OCI-LY3 (cell line): ENCODE measurements around the gene CARD11.

Experiments used
- H2AFZ ChIP-seq: fragments of 200-600, 300-600 bp; shearing (Covaris generic); 2 replicates; pipeline ENCODE4 v1.6.0; 2014; ENCODE audit warnings: antibody characterized with exemption, low read depth, low read length
- H3K27ac ChIP-seq: fragments of 200-600, 300-600 bp; sonication (generic); 2 replicates; pipeline ENCODE4 v1.5.1; 2014; ENCODE audit warnings: mild to moderate bottlenecking, low read length, moderate library complexity, mixed read lengths
- H3K27me3 ChIP-seq: fragments of 200-600, 300-600 bp; sonication (generic); 2 replicates; pipeline ENCODE4 v1.6.1; 2014; ENCODE audit warnings: low read depth, low read length, mixed read lengths
- H3K36me3 ChIP-seq: fragments of 200-600, 300-600 bp; sonication (generic); replicated peaks from 2 replicates; pipeline ENCODE3; 2014; ENCODE audit warnings: low read depth, low read length, mixed read lengths
- H3K4me1 ChIP-seq: fragments of 300-600, 200-600 bp; sonication (generic); 2 replicates; pipeline ENCODE4 v1.6.1; 2014; ENCODE audit warnings: low read length, mixed read lengths
- H3K4me2 ChIP-seq: fragments of 200-600, 300-600 bp; sonication (generic); 2 replicates; pipeline ENCODE4 v1.6.1; 2014; ENCODE audit warnings: low read length, mixed read lengths
- H3K4me3 ChIP-seq: fragments of 300-600, 200-600 bp; sonication (generic); 2 replicates; pipeline ENCODE4 v1.5.1; 2014; ENCODE audit warnings: antibody characterized with exemption, mild to moderate bottlenecking, low read length, moderate library complexity
- H3K79me2 ChIP-seq: fragments of 300-600, 200-600 bp; shearing (Covaris generic); 2 replicates; pipeline ENCODE4 v1.6.1; 2014; ENCODE audit warnings: mild to moderate bottlenecking, low read length, mixed read lengths
- H3K9ac ChIP-seq: fragments of 300-600, 200-600 bp; shearing (Covaris generic); 2 replicates; pipeline ENCODE4 v1.6.0; 2014; ENCODE audit warnings: mild to moderate bottlenecking, low read length, moderate library complexity
- H3K9me3 ChIP-seq: fragments of 200-600, 300-600 bp; shearing (Covaris generic); 2 replicates; pipeline ENCODE4 v1.6.1; 2014; ENCODE audit warnings: low read length, mixed read lengths; ENCODE audit not compliant: insufficient read depth
- H4K20me1 ChIP-seq: fragments of 200-600, 300-600 bp; sonication (generic); 2 replicates; pipeline ENCODE4 v1.6.1; 2016; ENCODE audit warnings: low read length, mixed read lengths; ENCODE audit not compliant: insufficient read depth
- CTCF ChIP-seq: fragments of 200-600, 300-600 bp; sonication (generic); IDR thresholded peaks from 2 replicates; pipeline ENCODE4 v1.5.1; 2014; ENCODE audit warnings: antibody characterized with exemption, low read length, low read depth
- EZH2phosphoT487 ChIP-seq: fragments of 200-600 bp; shearing (Covaris generic); IDR thresholded peaks from 2 replicates; pipeline ENCODE4 v1.6.1; 2018; ENCODE audit warnings: antibody characterized with exemption, mixed run types, low read depth

CARD11 gene

GRCh38 chr7:2952316-2952715, 91.4 kb downstream of the CARD11 start:
- peaks cover 51% of the 10 kb centered on the region for H3K36me3 ChIP-seq
- TF ChIP-seq CTCF (no peak), EZH2phosphoT487 (no peak)
- H2AFZ ChIP-seq = no peak overlapping the region
- no peak overlapping the region for H3K9ac ChIP-seq
- H3K4me2 ChIP-seq = no peak overlapping the region
- no peak overlapping the region for H3K4me3 ChIP-seq
- no peaks in the 10 kb centered on the region; the same call in 1 of the 2 replicates for H3K79me2 ChIP-seq
- H4K20me1 ChIP-seq = peaks cover 2% of the 10 kb centered on the region; the same call in 1 of the 2 replicates
- peaks cover 13% of the 10 kb centered on the region for H3K4me1 ChIP-seq
- no peaks in the 10 kb centered on the region for H3K9me3 ChIP-seq
- H3K27me3 ChIP-seq = no peaks in the 10 kb centered on the region
- no peak overlapping the region for H3K27ac ChIP-seq

GRCh38 chr7:2950578-2950977, 93.1 kb downstream of the CARD11 start:
- no peak overlapping the region for H3K9ac ChIP-seq
- no peaks in the 10 kb centered on the region for H3K27me3 ChIP-seq
- peaks cover 45% of the 10 kb centered on the region for H3K36me3 ChIP-seq
- H3K79me2 ChIP-seq = no peaks in the 10 kb centered on the region; the same call in 1 of the 2 replicates
- H3K9me3 ChIP-seq = no peaks in the 10 kb centered on the region
- H3K4me3 ChIP-seq = no peak overlapping the region
- H3K4me2 ChIP-seq = peak overlapping the region; percentile 38
- TF ChIP-seq CTCF = no peak
- TF ChIP-seq EZH2phosphoT487 = no peak
- H2AFZ ChIP-seq = no peak overlapping the region
- peaks cover 2% of the 10 kb centered on the region; the same call in 1 of the 2 replicates for H4K20me1 ChIP-seq
- H3K4me1 ChIP-seq = peaks cover 13% of the 10 kb centered on the region
- no peak overlapping the region for H3K27ac ChIP-seq

- Histone ChIP-seq H2AFZ (no peak overlapping the region), H3K4me1 (peaks cover 13% of the 10 kb centered on the region), H3K79me2 (no peaks in the 10 kb centered on the region), H3K4me3 (no peak overlapping the region), H4K20me1 (no peaks in the 10 kb centered on the region), H3K9ac (no peak overlapping the region), H3K27ac (no peak overlapping the region), H3K36me3 (peaks cover 38% of the 10 kb centered on the region), H3K4me2 (no peak overlapping the region), H3K27me3 (no peaks in the 10 kb centered on the region), H3K9me3 (no peaks in the 10 kb centered on the region)
- TF ChIP-seq CTCF (no peak), EZH2phosphoT487 (no peak)
Observed at GRCh38 chr7:2948749-2949148, 94.9 kb downstream of the CARD11 start.

- Histone ChIP-seq H3K36me3 (peaks cover 30% of the 10 kb centered on the region), H3K9ac (no peak overlapping the region), H3K27me3 (no peaks in the 10 kb centered on the region), H4K20me1 (no peaks in the 10 kb centered on the region; the same call in 1 of the 2 replicates), H3K9me3 (no peaks in the 10 kb centered on the region), H3K4me1 (peaks cover 13% of the 10 kb centered on the region), H2AFZ (no peak overlapping the region), H3K79me2 (no peaks in the 10 kb centered on the region), H3K4me2 (no peak overlapping the region), H3K27ac (no peak overlapping the region), H3K4me3 (no peak overlapping the region)
- TF ChIP-seq EZH2phosphoT487 = no peak
- no peak for TF ChIP-seq CTCF
Observed at GRCh38 chr7:2947058-2947780, 96.4 kb downstream of the CARD11 start.
